ENCODE results near the gene UCN. TPM values are rescaled to one million over a fixed set of nuclear protein-coding genes. Genes with fewer than 3 reads are reported as not detected.

UCN gene
- total RNA-seq, 3 donors from 2014 or later (not counting 1 experiment from before 2014, with no cell fraction given): 1.6 to 3.6 (median 2.4) TPM

DNA sequence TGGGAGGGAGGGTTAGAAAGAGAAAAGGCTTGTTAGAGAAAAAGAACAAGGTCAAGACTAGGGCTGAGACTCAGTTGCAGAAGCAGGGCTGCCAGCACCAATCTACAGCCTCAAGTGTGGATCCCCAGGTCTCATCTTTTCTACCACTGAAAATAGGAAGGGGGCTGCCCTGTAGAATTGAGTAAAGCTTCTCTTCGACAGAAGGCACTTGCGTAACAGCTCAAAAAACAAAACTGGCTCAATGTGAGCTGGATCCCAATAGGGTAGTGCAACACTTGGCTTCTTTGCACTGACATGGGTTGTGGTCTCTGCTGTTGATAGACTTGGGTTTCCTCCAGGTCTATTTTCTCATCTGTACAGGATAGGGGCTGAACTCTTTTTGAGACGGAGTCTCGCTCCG is 16.5 kb upstream of the UCN start:
- peaks cover 18 to 23% of the 10 kb centered on the region in 2 donors for H3K4me1 Mint-ChIP-seq
- no peaks in the 10 kb centered on the region for H3K9me3 ChIP-seq (ENCODE audit: control insufficient read depth, insufficient read depth, low read length)
- no peak for DNase-seq
- TF ChIP-seq, protein P1, sequence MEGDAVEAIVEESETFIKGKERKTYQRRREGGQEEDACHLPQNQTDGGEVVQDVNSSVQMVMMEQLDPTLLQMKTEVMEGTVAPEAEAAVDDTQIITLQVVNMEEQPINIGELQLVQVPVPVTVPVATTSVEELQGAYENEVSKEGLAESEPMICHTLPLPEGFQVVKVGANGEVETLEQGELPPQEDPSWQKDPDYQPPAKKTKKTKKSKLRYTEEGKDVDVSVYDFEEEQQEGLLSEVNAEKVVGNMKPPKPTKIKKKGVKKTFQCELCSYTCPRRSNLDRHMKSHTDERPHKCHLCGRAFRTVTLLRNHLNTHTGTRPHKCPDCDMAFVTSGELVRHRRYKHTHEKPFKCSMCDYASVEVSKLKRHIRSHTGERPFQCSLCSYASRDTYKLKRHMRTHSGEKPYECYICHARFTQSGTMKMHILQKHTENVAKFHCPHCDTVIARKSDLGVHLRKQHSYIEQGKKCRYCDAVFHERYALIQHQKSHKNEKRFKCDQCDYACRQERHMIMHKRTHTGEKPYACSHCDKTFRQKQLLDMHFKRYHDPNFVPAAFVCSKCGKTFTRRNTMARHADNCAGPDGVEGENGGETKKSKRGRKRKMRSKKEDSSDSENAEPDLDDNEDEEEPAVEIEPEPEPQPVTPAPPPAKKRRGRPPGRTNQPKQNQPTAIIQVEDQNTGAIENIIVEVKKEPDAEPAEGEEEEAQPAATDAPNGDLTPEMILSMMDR (IDR thresholded peaks at IDR 0.05): no peak
- no peaks in the 10 kb centered on the region for H3K27me3 Mint-ChIP-seq (ENCODE audit: low read depth in 2 of 2)
- no peaks in the 10 kb centered on the region for H3K9me3 Mint-ChIP-seq
- H3K36me3 ChIP-seq (ENCODE audit: control insufficient read depth, insufficient read depth, low read length): peaks cover 32% of the 10 kb centered on the region
- no peak overlapping the region for H3K27ac ChIP-seq (ENCODE audit: low read length)
- H3K27ac Mint-ChIP-seq: peak overlapping the region; percentile 98 to 99
- H3K4me3 Mint-ChIP-seq: peak overlapping the region; percentile 59
- H3K4me3 ChIP-seq (ENCODE audit: low read length): no peak overlapping the region
- WGBS (ENCODE audit: insufficient coverage): 94% methylated on average over 5 of the region's 5 CpGs
- H3K36me3 Mint-ChIP-seq: peaks cover 21% of the 10 kb centered on the region
- peaks cover 18% of the 10 kb centered on the region for H3K4me1 ChIP-seq (ENCODE audit: control insufficient read depth, insufficient read depth, low read length)
- intact Hi-C loops (cut with micrococcal nuclease): no loop called here
- no peaks in the 10 kb centered on the region for H3K27me3 ChIP-seq (ENCODE audit: control insufficient read depth, insufficient read depth, low read length)
- no peak for ATAC-seq

DNA sequence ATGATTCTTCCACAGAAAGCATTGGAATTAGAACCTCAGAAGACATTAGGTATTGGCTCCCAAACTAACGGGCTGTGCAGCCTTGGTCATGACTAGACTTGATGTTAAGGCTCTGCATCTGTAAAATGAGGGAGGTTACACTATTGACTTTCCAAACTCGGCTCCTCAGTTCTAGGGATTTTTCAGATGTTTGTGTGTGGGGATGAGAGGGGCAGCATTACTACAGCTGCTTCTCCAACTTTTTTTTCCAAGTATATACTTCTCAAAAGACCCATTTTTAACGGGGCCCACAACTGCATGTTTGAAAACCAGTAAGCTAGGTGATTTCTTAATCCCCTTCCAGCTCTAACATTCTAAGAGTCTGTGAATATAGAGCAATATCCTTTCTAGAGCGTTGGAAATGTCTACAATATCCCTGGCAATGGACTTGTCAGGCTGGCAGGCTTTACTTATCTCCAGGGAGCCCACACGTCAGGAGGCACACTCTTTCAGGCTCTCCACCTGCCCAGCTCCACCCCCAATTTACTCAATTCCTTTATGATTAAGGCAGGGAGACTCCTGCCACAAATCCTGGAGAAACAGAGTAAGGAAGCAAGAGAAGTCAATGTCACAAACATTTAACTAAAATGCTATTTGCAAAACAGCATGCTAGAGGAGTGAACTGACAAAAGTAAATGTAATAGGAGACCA is 15.5 kb upstream of the UCN start:
- Histone ChIP-seq H3K4me3 (ENCODE audit: low read length) (peak overlapping the region; percentile 79), H3K27ac (ENCODE audit: low read length) (peak overlapping the region; percentile 88), H3K27me3 (ENCODE audit: control insufficient read depth, insufficient read depth, low read length) (no peaks in the 10 kb centered on the region), H3K4me1 (ENCODE audit: control insufficient read depth, insufficient read depth, low read length) (peaks cover 18% of the 10 kb centered on the region), H3K9me3 (ENCODE audit: control insufficient read depth, insufficient read depth, low read length) (no peaks in the 10 kb centered on the region), H3K36me3 (ENCODE audit: control insufficient read depth, insufficient read depth, low read length) (peaks cover 22% of the 10 kb centered on the region)
- WGBS (ENCODE audit: insufficient coverage): 60% methylated on average over 4 of the region's 5 CpGs
- TF ChIP-seq, protein P1 (IDR thresholded peaks at IDR 0.05): no peak
- DNase-seq (no peak), ATAC-seq (no peak)
- intact Hi-C loops (cut with micrococcal nuclease): loop anchor here (1.0 kb wide), 1 partner anchor 33 kb away; the partner anchor contains the start of gene GTF3C2
- peak overlapping the region; percentile 98 to 99 for H3K27ac Mint-ChIP-seq
- peaks cover 18% of the 10 kb centered on the region for H3K36me3 Mint-ChIP-seq
- H3K4me1 Mint-ChIP-seq: peaks cover 18 to 23% of the 10 kb centered on the region in 2 donors
- H3K9me3 Mint-ChIP-seq: no peaks in the 10 kb centered on the region
- H3K4me3 Mint-ChIP-seq: peak overlapping the region; percentile 99
- no peaks in the 10 kb centered on the region for H3K27me3 Mint-ChIP-seq (ENCODE audit: low read depth in 2 of 2)

DNA sequence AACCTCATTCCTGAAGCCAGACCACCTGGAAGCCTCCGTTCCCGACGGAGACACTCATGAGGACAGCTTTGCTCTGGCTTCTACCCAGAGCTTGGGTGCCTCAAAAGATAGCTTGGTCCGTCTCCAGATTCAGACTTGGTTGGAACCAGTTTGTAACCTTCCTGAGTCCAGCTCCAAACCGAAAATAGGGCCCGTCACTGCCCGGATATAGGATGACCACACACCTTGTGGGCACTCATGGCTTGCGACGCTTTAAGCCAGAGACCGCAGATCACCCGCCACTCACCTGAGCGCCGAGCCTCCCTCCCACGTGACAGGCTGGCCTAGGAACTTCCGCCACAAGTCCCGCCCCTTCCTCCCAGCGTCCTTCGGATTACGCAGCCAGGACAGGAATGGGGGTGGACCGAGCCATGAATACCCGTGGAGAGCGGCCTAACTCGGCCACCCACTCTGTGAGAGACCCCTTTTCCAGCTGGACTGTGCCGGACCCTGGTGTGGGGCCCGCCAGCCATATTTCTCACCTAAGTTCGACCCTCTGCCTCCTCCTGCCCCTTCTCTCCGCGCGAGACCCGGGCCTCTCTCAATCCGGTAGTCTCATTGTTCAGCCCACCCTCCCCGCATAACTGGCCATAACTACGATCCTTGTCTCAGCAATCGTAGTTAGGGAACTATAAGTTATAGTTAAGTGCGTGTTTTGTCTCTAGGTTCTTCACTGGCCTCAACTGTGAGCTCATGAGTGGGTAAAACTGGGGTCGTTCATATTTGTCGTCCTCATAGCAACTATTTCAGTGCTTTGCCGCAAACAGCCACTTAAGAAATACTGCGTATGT is 14.7 kb upstream of the UCN start, which contains the start of gene MPV17:
Gene MPV17, minus strand, starts transcription at position 332 of the 830 bp plus-strand sequence. CDS start 580 bp downstream, outside the sequence.
- intact Hi-C loops (cut with micrococcal nuclease): loop anchor here (1.0 kb wide), 1 partner anchor 33 kb away; the partner anchor contains the start of gene GTF3C2

More for the DNA sequence above, 14.7 kb upstream of the UCN start, which contains the start of gene MPV17:
- no peaks in the 10 kb centered on the region for H3K27me3 ChIP-seq (ENCODE audit: control insufficient read depth, insufficient read depth, low read length)
- peak within 1 kb of the TSS; percentile 88 for H3K27ac ChIP-seq (ENCODE audit: low read length)
- under 1% methylated on average over 38 of the region's 39 CpGs for WGBS (ENCODE audit: insufficient coverage)
- ATAC-seq: peak; percentile 96 to 98 (median 96)
- no peaks in the 10 kb centered on the region for H3K9me3 ChIP-seq (ENCODE audit: control insufficient read depth, insufficient read depth, low read length)
- DNase-seq: peak; percentile 79 to 93
- H3K27ac Mint-ChIP-seq: peak within 1 kb of the TSS; percentile 98 to 99
- no peaks in the 10 kb centered on the region for H3K27me3 Mint-ChIP-seq (ENCODE audit: low read depth in 2 of 2)
- no peaks in the 10 kb centered on the region for H3K9me3 Mint-ChIP-seq
- H3K36me3 Mint-ChIP-seq: peaks cover 10% of the 10 kb centered on the region
- H3K4me1 ChIP-seq (ENCODE audit: control insufficient read depth, insufficient read depth, low read length): peaks cover 18% of the 10 kb centered on the region
- H3K4me3 ChIP-seq (ENCODE audit: low read length): peak within 1 kb of the TSS; percentile 79
- peaks cover 18 to 23% of the 10 kb centered on the region in 2 donors for H3K4me1 Mint-ChIP-seq
- TF ChIP-seq, protein P1 (IDR thresholded peaks at IDR 0.05): no peak
- H3K36me3 ChIP-seq (ENCODE audit: control insufficient read depth, insufficient read depth, low read length): peaks cover 16% of the 10 kb centered on the region
- peak within 1 kb of the TSS; percentile 99 for H3K4me3 Mint-ChIP-seq

Data from natural killer cell (primary cell).